DMS53 (cell line): Measurements from ENCODE around the gene ANKMY1.

Source experiments
- DNase-seq: peaks from one replicate; lab custom pipeline; 2025; lab: John Stamatoyannopoulos, UW

ANKMY1 gene

GRCh38 chr2:240520130-240520973 lies 37.4 kb downstream of the ANKMY1 start:
- no peak for DNase-seq

- no peak for DNase-seq
These were observed 38.2 kb downstream of the ANKMY1 start for GRCh38 chr2:240519396-240520129.

- DNase-seq = no peak
These were observed 38.8 kb downstream of the ANKMY1 start for GRCh38 chr2:240518981-240519380.

- DNase-seq = no peak
These were observed 40.4 kb downstream of the ANKMY1 start for GRCh38 chr2:240517342-240517741.

- DNase-seq = no peak
These were observed 43.2 kb downstream of the ANKMY1 start for GRCh38 chr2:240514631-240515030.

GRCh38 chr2:240513549-240514287 lies 44.1 kb downstream of the ANKMY1 start:
- peak; percentile 20 for DNase-seq

- DNase-seq = no peak
These were observed 44.9 kb downstream of the ANKMY1 start for GRCh38 chr2:240512666-240513535.

GRCh38 chr2:240512109-240512485 lies 45.7 kb downstream of the ANKMY1 start:
- DNase-seq = no peak

- DNase-seq = no peak
These were observed 46.3 kb downstream of the ANKMY1 start for GRCh38 chr2:240511351-240512108.

GRCh38 chr2:240510513-240511210 lies 47.1 kb downstream of the ANKMY1 start:
- DNase-seq = no peak

- no peak for DNase-seq
These were observed 47.9 kb downstream of the ANKMY1 start for GRCh38 chr2:240509667-240510512.

GRCh38 chr2:240508832-240509545 lies 48.8 kb downstream of the ANKMY1 start:
- no peak for DNase-seq

GRCh38 chr2:240507778-240508251 lies 50.0 kb downstream of the ANKMY1 start:
- DNase-seq = no peak

- no peak for DNase-seq
These were observed 50.6 kb downstream of the ANKMY1 start for GRCh38 chr2:240507060-240507777.

- no peak for DNase-seq
These were observed 51.3 kb downstream of the ANKMY1 start for GRCh38 chr2:240506406-240507059.

- DNase-seq = no peak
These were observed 51.9 kb downstream of the ANKMY1 start for GRCh38 chr2:240505910-240506309.

- no peak for DNase-seq
These were observed 53.9 kb downstream of the ANKMY1 start for GRCh38 chr2:240503848-240504247.
